AG09319 (cell line): Measurements from ENCODE around the gene COL21A1.

Experiments used
- DNase-seq: peaks from one replicate; pipeline ENCODE4 v3.0.0-alpha.2; 2010; ENCODE audit warnings: low read depth; ENCODE audit errors: extremely low read depth
- CTCF ChIP-seq: IDR thresholded peaks from 2 replicates; pipeline ENCODE4 v1.5.1; 2011; ENCODE audit warnings: low read depth, mild to moderate bottlenecking, inconsistent platforms, low read length, moderate library complexity

Gene COL21A1

GRCh38 chr6:56050530-56051201, 196.7 kb downstream of the COL21A1 start:
- DNase-seq, result no peak
- TF ChIP-seq CTCF, result no peak

- no peak for DNase-seq
- TF ChIP-seq CTCF, result no peak
Observed at GRCh38 chr6:56048601-56049000, 198.8 kb downstream of the COL21A1 start.

GRCh38 chr6:56047931-56048540, 199.3 kb downstream of the COL21A1 start:
- no peak for DNase-seq
- TF ChIP-seq CTCF, result no peak

- DNase-seq, result no peak
- TF ChIP-seq CTCF, result no peak
Observed at GRCh38 chr6:56046576-56046975, 200.8 kb downstream of the COL21A1 start.

GRCh38 chr6:56043761-56044160, 203.6 kb downstream of the COL21A1 start:
- DNase-seq, result no peak
- TF ChIP-seq CTCF, result no peak

- TF ChIP-seq CTCF, result no peak
- DNase-seq, result no peak
Observed at GRCh38 chr6:56043076-56043475, 204.3 kb downstream of the COL21A1 start.

GRCh38 chr6:56041591-56041990, 205.8 kb downstream of the COL21A1 start:
- no peak for TF ChIP-seq CTCF

More at GRCh38 chr6:56041591-56041990, 205.8 kb downstream of the COL21A1 start:
- no peak for DNase-seq
